Mucosa of descending colon (tissue), 3 donors: ENCODE results near the gene MYL4. TPM values are rescaled to one million over a fixed set of nuclear protein-coding genes. Genes with fewer than 3 reads are reported as not detected.
"Not testable (repeated sequence)": the region's sequence is repeated elsewhere in the genome, so short reads cannot be mapped to it uniquely, and the experiment has no call there.

Experiments
- ATAC-seq: fragments of 200-7000 bp; cut with Tn5 transposase; one replicate; pipeline ENCODE4 v1.9.1; 2020; ENCODE audit warnings: mild to moderate bottlenecking, moderate library complexity
- DNase-seq, 3 donors: peaks; one replicate each; pipeline ENCODE4 v3.0.0-alpha.2; 2020
- H3K36me3 ChIP-seq: fragments of 200-600 bp; one replicate; pipeline ENCODE4 v1.8.0; 2021; ENCODE audit warnings: low read depth, mild to moderate bottlenecking
- H3K4me1 ChIP-seq: fragments of 200-600 bp; one replicate; pipeline ENCODE4 v1.8.0; 2021; ENCODE audit warnings: low read depth, mild to moderate bottlenecking
- H3K4me3 ChIP-seq: fragments of 200-600 bp; one replicate; pipeline ENCODE4 v1.8.0; 2021; ENCODE audit warnings: mild to moderate bottlenecking
- H3K9me3 ChIP-seq: fragments of 200-600 bp; one replicate; pipeline ENCODE4 v1.8.0; 2021; ENCODE audit warnings: mild to moderate bottlenecking
- intact Hi-C, 2 donors: fragments of 100-400 bp; cut with DNase I in 1 of 2; cut with micrococcal nuclease in 1 of 2; formaldehyde crosslinking; loops; one replicate each; pipeline versions ENCODE4 v1.11.0 to v1.11.1; 2022; cut with DNase I, micrococcal nuclease
- total RNA-seq, 3 donors: library from RNA; stranded (reverse); fragmentation: NEBNext Ultra II Directional in 2 of 3; extraction: Animal tissue kit (Norgen Biotek cat#: 25700) in 2 of 3; gene quantifications; one replicate each; pipeline versions ENCODE4 v1.2.1 to v1.2.4, GENCODE V29; 2021 to 2023
- TF ChIP-seq, protein P1 (sequence below): fragments of 200-600 bp; IDR thresholded peaks from one replicate; pipeline ENCODE4 v1.8.0; 2022; ENCODE audit warnings: antibody characterized with exemption, mild to moderate bottlenecking
- donor health status: DM: no; HTN: no; CAD: no; lungs with moderate emphysema.
- donor health status: DM: no; HTN: no; CAD: no.
- donor health status: DM: no; HTN: yes; CAD: no.

The MYL4 gene
- total RNA-seq, 3 donors from 2014 or later, result 0.49 to 1.4 TPM; not detected in 1

DNA sequence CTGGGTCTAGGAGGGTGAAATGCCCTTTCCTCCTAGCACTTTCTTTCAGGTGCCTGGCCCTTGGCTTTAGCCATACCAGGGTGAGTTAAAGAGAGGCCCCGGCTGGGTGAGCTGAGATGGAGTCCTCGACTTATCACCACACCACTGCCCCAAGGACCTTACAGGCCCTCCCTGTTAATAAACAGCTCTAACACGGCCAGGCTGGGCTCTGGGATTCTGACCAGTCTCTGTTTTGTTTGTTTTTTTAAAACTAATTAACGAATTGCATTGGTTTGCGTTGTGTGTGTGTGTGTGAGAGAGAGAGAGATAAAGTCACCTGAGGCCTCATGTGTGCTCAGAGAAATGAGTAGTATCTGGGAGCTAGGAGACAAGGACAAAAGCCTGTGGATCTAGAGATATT is 14.3 kb downstream of the MYL4 start:
- TF ChIP-seq, protein P1, sequence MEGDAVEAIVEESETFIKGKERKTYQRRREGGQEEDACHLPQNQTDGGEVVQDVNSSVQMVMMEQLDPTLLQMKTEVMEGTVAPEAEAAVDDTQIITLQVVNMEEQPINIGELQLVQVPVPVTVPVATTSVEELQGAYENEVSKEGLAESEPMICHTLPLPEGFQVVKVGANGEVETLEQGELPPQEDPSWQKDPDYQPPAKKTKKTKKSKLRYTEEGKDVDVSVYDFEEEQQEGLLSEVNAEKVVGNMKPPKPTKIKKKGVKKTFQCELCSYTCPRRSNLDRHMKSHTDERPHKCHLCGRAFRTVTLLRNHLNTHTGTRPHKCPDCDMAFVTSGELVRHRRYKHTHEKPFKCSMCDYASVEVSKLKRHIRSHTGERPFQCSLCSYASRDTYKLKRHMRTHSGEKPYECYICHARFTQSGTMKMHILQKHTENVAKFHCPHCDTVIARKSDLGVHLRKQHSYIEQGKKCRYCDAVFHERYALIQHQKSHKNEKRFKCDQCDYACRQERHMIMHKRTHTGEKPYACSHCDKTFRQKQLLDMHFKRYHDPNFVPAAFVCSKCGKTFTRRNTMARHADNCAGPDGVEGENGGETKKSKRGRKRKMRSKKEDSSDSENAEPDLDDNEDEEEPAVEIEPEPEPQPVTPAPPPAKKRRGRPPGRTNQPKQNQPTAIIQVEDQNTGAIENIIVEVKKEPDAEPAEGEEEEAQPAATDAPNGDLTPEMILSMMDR, result no peak
- Histone ChIP-seq H3K4me3 (no peak overlapping the region), H3K36me3 (no peaks in the 10 kb centered on the region), H3K9me3 (no peaks in the 10 kb centered on the region), H3K4me1 (no peaks in the 10 kb centered on the region)
- no peak for DNase-seq
- ATAC-seq, result no peak
- intact Hi-C loops, result loop anchor here in 1 of 2 donors (10.0 kb wide), 1 partner anchor 391 kb away; no protein-coding TSS in a partner anchor

DNA sequence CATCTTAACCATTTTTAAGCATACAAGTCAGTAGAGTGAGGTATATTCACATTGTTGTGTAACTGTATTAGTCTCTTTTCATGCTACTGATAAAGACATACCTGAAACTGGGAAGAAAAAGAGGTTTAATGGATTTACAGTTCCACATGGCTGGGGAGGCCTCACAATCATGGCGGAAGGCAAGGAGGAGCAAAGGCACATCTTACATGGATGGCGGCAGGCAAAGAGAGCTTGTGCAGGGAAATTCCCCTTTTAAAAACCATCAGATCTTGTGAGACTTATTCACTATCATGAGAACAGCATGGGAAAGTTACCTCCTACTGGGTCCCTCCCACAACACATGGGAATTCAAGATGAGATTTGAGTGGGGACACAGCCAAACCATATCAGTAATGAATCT is 14.9 kb downstream of the MYL4 start:
- intact Hi-C loops, result loop anchor here in 1 of 2 donors (10.0 kb wide), 1 partner anchor 391 kb away; no protein-coding TSS in a partner anchor

DNA sequence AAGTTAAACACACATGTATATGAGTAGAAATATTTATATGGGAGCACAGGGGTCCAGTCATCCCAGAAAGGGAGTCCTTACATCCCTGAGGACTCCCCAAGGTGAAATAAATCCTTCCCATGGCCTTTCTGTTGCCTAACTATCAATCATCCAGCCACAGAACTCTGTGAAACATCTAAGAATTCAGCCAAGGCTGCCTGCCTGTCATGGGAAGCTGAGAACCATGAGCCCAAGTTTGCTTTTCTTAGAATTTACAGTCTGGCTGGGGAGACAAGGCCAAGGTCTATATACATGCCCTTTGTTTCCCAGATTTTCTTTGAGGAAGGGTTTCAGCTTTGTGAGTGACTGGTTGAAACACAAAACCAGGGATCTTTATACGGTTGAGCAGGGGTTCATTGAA is 15.8 kb downstream of the MYL4 start:
- Histone ChIP-seq H3K4me3 (no peak overlapping the region), H3K36me3 (no peaks in the 10 kb centered on the region), H3K4me1 (peaks cover 6% of the 10 kb centered on the region), H3K9me3 (no peaks in the 10 kb centered on the region)
- DNase-seq, result no peak
- intact Hi-C loops, result loop anchor here in 1 of 2 donors (5.0 to 10.0 kb wide), 2 partner anchors 87 to 390 kb away; no protein-coding TSS in a partner anchor
- no peak for ATAC-seq
- TF ChIP-seq, protein P1, result no peak

More for the DNA sequence above, 14.9 kb downstream of the MYL4 start:
- H3K36me3 ChIP-seq, H3K9me3 ChIP-seq, H3K4me1 ChIP-seq, H3K4me3 ChIP-seq, ATAC-seq, DNase-seq: not testable (repeated sequence)

DNA sequence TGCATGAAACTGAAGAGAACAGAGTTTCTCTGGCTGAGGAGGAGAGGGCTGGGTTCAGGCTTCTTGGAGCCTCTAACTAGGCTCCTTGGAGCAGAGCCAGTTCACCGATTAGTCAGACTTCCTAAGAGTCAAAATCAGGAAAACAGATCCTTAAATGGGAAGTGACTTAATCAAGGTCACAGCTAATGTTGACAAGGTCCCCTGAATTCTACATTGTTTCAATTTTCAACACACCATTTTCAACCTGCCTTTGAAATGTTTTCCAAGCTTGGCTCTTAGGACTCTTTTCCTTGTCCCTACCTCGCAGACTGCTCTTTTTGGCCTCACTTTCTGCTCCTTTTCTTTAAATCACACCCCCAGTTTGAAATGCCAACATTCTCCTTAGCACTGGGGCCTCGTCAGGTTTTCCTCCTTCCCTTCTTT is 16.3 kb downstream of the MYL4 start:
- TF ChIP-seq, protein P1, result no peak
- Histone ChIP-seq H3K9me3 (no peaks in the 10 kb centered on the region), H3K36me3 (no peaks in the 10 kb centered on the region), H3K4me1 (peaks cover 8% of the 10 kb centered on the region), H3K4me3 (no peak overlapping the region)
- DNase-seq, result peak in 1 of 3 donors; percentile 75
- intact Hi-C loops, result loop anchor here in 1 of 2 donors (5.0 to 10.0 kb wide), 2 partner anchors 87 to 389 kb away; no protein-coding TSS in a partner anchor
- peak; percentile 35 for ATAC-seq

DNA sequence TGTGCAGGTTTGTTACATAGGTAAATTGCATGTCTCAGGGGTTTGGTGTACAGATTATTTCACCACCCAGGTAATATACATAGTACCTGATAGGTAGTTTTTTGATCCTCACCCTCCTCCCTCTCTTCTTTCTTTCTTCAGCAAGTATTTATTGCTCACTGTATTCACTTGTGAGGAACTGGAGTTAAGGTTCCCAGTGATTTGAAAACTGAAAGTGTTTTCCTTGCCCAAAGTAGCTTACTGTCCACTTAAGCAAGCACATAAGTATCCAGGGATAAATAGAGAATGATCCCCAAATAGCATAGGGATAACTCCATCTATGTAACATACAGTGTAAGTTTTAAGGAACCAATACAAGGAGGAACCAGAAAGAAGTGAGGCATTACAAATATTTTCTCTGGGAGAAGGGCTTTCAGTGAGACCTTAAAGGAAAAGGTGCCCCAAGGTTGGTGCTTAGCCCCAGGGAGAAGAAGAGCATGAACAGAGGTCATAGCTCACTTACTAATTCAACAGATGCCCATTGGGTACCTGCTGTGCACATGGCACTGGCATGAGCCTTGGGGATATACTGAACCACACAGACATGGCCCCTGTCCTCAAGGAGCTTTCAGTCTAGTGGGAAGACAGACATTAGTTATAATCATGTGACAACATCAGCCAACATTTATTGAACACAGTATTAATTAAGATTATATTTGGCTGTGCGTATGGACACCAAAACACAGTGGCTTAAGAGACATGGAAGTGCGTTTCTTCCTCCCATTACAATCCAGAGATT is 17.0 kb downstream of the MYL4 start:
- no peaks in the 10 kb centered on the region for H3K9me3 ChIP-seq
- ATAC-seq (peak; percentile 6), DNase-seq (no peak)
- intact Hi-C loops, result loop anchor here in 1 of 2 donors (5.0 to 10.0 kb wide), 2 partner anchors 86 to 389 kb away; no protein-coding TSS in a partner anchor
- TF ChIP-seq, protein P1, result no peak
- H3K4me1 ChIP-seq, result peaks cover 8% of the 10 kb centered on the region
- no peaks in the 10 kb centered on the region for H3K36me3 ChIP-seq
- no peak overlapping the region for H3K4me3 ChIP-seq

DNA sequence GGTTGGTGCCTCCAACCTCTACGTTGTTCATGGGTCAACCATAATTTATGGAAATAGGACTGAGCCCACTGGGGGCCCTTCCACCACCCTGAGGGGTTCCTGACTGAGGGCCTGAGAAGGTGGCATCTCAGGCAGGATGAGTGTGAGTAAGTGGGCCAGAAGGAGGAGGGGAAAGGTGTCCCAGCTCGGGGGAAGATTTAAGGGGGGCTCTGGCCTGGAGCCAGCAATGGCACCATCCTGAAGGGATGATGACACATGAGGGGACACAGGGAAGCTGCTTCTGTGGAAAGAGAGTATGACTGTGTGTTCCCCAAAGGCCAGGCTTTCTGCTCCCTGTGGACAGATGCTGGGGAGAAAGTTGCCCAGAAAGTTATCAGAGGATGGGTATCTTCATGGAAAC is 18.7 kb downstream of the MYL4 start:
- H3K4me1 ChIP-seq, result peaks cover 8% of the 10 kb centered on the region
- no peak overlapping the region for H3K4me3 ChIP-seq
- no peak for ATAC-seq
- no peaks in the 10 kb centered on the region for H3K36me3 ChIP-seq
- TF ChIP-seq, protein P1, result no peak
- no peak for DNase-seq
- intact Hi-C loops, result loop anchor here in 1 of 2 donors (5.0 to 10.0 kb wide), 2 partner anchors 84 to 387 kb away; no protein-coding TSS in a partner anchor
- H3K9me3 ChIP-seq, result no peaks in the 10 kb centered on the region
